Naive thymus-derived CD4-positive, alpha-beta T cell (primary cell): ENCODE data around the gene ARL6IP1. TPM values are rescaled to one million over a fixed set of nuclear protein-coding genes. Genes with fewer than 3 reads are reported as not detected.
"Not testable (repeated sequence)": the region's sequence is repeated elsewhere in the genome, so short reads cannot be mapped to it uniquely, and the experiment has no call there.

Experiments
- ATAC-seq: fragments of 150-1000 bp; cut with Tn5 transposase; 2 replicates; pipeline ENCODE4 v1.10.0; 2021; ENCODE audit warnings: mild to moderate bottlenecking, moderate library complexity
- CTCF ChIA-PET: fragments of 350-600 bp; sonication (Branson Sonifier 250); formaldehyde crosslinking; loops from one replicate; lab custom pipeline; 2021; ENCODE audit warnings: antibody characterized with exemption; lab: Charles Lee
- POLR2A ChIA-PET: fragments of 350-600 bp; sonication (Branson Sonifier 250); formaldehyde crosslinking; loops from one replicate; lab custom pipeline; 2021; ENCODE audit warnings: antibody characterized with exemption, inconsistent platforms; lab: Charles Lee
- DNase-seq, 9 donors: peaks; one replicate each; pipeline versions ENCODE4 v3.0.0 to v3.0.0-alpha.2; 2020 to 2022; ENCODE audit warnings: mixed read lengths in 1 of 9
- H3K27ac ChIP-seq: one replicate; pipeline ENCODE4 v1.7.0; 2013; ENCODE audit warnings: mild to moderate bottlenecking, low read depth, low read length, moderate library complexity
- H3K27me3 ChIP-seq, 2 donors: one replicate each; pipeline ENCODE4 v1.7.0; 2013; ENCODE audit warnings: low read length in 2 of 2, mild to moderate bottlenecking in 2 of 2, moderate library complexity in 2 of 2; ENCODE audit not compliant: control insufficient read depth in 2 of 2, insufficient read depth in 2 of 2
- H3K36me3 ChIP-seq, 3 experiments: 1 replicate in 2 of 3; 2 replicates in 1 of 3; pipeline ENCODE4 v1.7.0; 2013; ENCODE audit warnings: low read length in 3 of 3, mild to moderate bottlenecking in 3 of 3, moderate library complexity in 1 of 3; ENCODE audit not compliant: insufficient read depth in 3 of 3, control insufficient read depth in 2 of 3
- H3K4me1 ChIP-seq, 2 donors: one replicate each; pipeline ENCODE4 v1.7.0; 2013; ENCODE audit warnings: low read length in 2 of 2, mild to moderate bottlenecking in 2 of 2, moderate library complexity in 1 of 2; ENCODE audit not compliant: control insufficient read depth in 2 of 2, insufficient read depth in 2 of 2
- H3K4me3 ChIP-seq: 2 replicates; pipeline ENCODE4 v1.7.0; 2013; ENCODE audit warnings: mild to moderate bottlenecking, low read length
- H3K9me3 ChIP-seq, 3 experiments: 1 replicate in 2 of 3; 2 replicates in 1 of 3; pipeline ENCODE4 v1.7.0; 2013; ENCODE audit warnings: low read length in 3 of 3; ENCODE audit not compliant: control insufficient read depth in 2 of 3
- H3K27ac Mint-ChIP-seq, 9 donors: one replicate each; pipeline ENCODE4 v1.8.0; 2020 to 2022; ENCODE audit warnings: mixed read lengths in 9 of 9, mild to moderate bottlenecking in 8 of 9, moderate library complexity in 5 of 9, inconsistent platforms in 2 of 9
- H3K27me3 Mint-ChIP-seq, 5 donors: one replicate each; pipeline ENCODE4 v1.8.0; 2021 to 2022; ENCODE audit warnings: mixed read lengths in 5 of 5, mild to moderate bottlenecking in 1 of 5
- H3K36me3 Mint-ChIP-seq, 5 donors: one replicate each; pipeline ENCODE4 v1.8.0; 2020 to 2022; ENCODE audit warnings: mixed read lengths in 5 of 5, mild to moderate bottlenecking in 3 of 5, inconsistent platforms in 1 of 5
- H3K4me1 Mint-ChIP-seq, 7 donors: one replicate each; pipeline ENCODE4 v1.8.0; 2020 to 2022; ENCODE audit warnings: mixed read lengths in 7 of 7, mild to moderate bottlenecking in 3 of 7, inconsistent platforms in 1 of 7
- H3K4me3 Mint-ChIP-seq, 10 donors: one replicate each; pipeline ENCODE4 v1.8.0; 2020 to 2022; ENCODE audit warnings: mild to moderate bottlenecking in 10 of 10, mixed read lengths in 10 of 10, moderate library complexity in 6 of 10, inconsistent platforms in 2 of 10
- H3K9me3 Mint-ChIP-seq, 11 donors: one replicate each; pipeline ENCODE4 v1.8.0; 2020 to 2022; ENCODE audit warnings: mixed read lengths in 11 of 11, mild to moderate bottlenecking in 4 of 11, inconsistent platforms in 1 of 11, moderate library complexity in 1 of 11
- intact Hi-C, 2 donors: fragments of 100-400 bp; cut with micrococcal nuclease; formaldehyde crosslinking; loops; one replicate each; pipeline ENCODE4 v1.15.1; 2023
- polyA plus RNA-seq, 2 donors: library from polyadenylated mRNA; unstranded; fragments of 300-500 nt; fragmentation: Illumina TruSeq; gene quantifications; one replicate each; pipeline ENCODE4 v1.2.3, GENCODE V29; 2021
- total RNA-seq, 6 experiments: library from RNA in 5 of 6; stranded (reverse) in 5 of 6; gene quantifications; 1 replicate in 5 of 6; 2 replicates in 1 of 6; pipeline ENCODE4 v1.2.3 and lab custom pipeline; 2021 to 2026

ARL6IP1 gene
- total and polyA plus RNA-seq, 7 experiments from 2014 or later, result 82.9 to 208 (median 102) TPM

DNA sequence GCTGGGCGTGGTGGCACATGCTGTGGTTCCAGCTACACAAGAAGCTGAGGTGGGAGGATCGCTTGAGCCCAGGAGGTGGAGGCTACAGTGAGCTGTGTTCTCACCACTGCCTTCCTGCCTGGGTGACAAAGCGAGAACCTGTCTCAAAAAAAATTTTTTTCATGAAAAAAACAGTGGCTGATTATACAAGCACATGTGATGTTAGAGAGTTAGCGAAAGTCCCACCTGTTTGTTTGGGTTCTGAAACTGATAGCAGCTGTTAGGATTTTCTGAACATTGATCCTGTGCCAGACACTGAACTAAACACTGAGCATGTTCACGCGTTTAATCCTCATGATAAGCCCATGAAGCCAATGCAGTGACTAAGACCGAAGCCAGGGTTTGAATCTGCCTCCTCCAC is 34.1 kb downstream of the ARL6IP1 start:
- CTCF ChIA-PET, result interaction anchor here (0.7 kb wide), 1 partner anchor 1599 kb away, joined by 4 read pairs; no protein-coding TSS in a partner anchor
- peaks cover 0 to 13% (median 5%) of the 10 kb centered on the region in 11 donors for H3K9me3 Mint-ChIP-seq
- H3K9me3 ChIP-seq, intact Hi-C loops, H3K27me3 ChIP-seq, H3K4me3 ChIP-seq, H3K27me3 Mint-ChIP-seq, H3K27ac ChIP-seq, POLR2A ChIA-PET, H3K36me3 ChIP-seq, H3K4me1 ChIP-seq: not testable (repeated sequence)
- ATAC-seq (peak; percentile 85), DNase-seq (peak in 4 of 9 donors; percentile 13 to 38 (median 25))
- H3K4me3 Mint-ChIP-seq, result peak overlapping the region in 5 of 10 donors; percentile 8 to 57 (median 25)
- peaks cover 0 to 13% (median 4%) of the 10 kb centered on the region in 5 donors for H3K36me3 Mint-ChIP-seq
- peaks cover 6 to 24% (median 8%) of the 10 kb centered on the region in 7 donors for H3K4me1 Mint-ChIP-seq
- peak overlapping the region in 3 of 9 donors; percentile 31 to 74 (median 43) for H3K27ac Mint-ChIP-seq

DNA sequence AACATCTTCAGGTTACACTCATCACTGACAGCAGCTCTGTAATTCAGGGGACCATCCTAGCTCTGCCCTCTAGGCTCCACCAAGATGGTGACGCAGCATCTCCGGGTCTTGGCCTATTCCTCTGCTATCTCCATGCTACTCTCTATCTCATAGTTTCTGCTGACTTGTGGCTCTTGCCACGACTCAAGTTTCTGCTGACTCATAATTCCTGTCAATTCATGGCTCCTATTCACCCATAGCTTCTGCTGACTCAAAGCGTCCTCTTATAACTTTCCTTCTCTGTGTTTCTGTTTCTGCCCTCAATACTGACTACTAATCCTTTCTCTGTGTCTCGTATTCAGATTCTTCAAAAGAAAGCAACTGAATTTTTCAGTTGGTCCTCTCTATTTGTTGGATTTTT is 38.6 kb downstream of the ARL6IP1 start:
- H3K4me3 Mint-ChIP-seq, CTCF ChIA-PET, H3K27ac Mint-ChIP-seq, ATAC-seq, H3K27me3 Mint-ChIP-seq, DNase-seq, H3K27me3 ChIP-seq, POLR2A ChIA-PET, H3K4me3 ChIP-seq, H3K4me1 ChIP-seq, H3K9me3 Mint-ChIP-seq, intact Hi-C loops, H3K27ac ChIP-seq, H3K36me3 ChIP-seq, H3K36me3 Mint-ChIP-seq, H3K9me3 ChIP-seq: not testable (repeated sequence)
- peaks cover 0 to 27% (median 5%) of the 10 kb centered on the region in 7 donors for H3K4me1 Mint-ChIP-seq

DNA sequence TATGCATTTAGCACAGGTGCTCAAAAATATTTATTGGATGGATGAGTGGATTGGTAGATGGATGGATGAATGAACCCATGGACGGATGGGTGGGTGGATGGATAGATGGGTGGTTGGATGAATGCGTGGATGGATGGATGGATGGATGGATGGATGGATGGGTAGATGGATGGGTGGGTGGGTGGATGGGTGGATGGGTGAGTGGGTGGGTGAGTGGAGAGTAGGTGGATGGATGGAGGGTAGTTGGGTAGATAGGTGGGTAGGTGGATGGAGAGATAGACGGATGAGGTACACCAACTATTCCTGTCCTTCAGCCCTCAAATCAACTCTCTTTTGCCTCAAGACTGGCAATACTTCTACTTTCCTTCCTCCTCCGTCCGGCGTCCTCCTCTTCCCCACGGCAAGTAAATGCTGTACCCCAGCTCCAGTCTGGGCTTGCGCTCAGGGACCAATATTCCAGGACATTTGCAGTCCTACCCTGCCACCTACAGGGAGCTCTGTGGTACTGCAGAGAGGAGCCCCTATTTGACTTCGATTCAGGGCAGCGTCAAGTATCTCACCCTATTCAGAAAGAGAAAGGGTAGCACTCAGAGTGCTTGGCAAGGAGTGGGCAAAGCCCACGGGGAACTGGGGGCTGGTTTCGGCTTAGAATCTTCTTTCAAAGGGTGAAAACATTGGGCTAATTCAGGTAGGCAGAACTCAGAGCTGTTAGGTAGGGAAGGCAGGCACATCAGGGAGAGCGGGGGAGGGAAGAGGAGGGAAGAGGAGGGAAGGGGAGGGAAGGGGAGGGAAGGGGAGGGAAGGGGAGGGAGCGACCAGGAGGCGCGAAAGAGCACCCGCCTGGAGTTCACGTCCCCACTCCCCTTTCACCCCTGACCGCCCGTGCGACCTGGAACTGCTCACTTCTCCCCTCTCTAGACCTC is 41.5 kb downstream of the ARL6IP1 start:
- H3K27me3 ChIP-seq, H3K27me3 Mint-ChIP-seq, H3K36me3 Mint-ChIP-seq, H3K27ac ChIP-seq, H3K9me3 ChIP-seq, H3K36me3 ChIP-seq, H3K9me3 Mint-ChIP-seq, H3K4me1 ChIP-seq, POLR2A ChIA-PET, CTCF ChIA-PET, H3K4me3 ChIP-seq: not testable (repeated sequence)
- H3K4me3 Mint-ChIP-seq, result peak overlapping the region in 1 of 10 donors; percentile 51
- H3K4me1 Mint-ChIP-seq, result peaks cover 7 to 29% (median 13%) of the 10 kb centered on the region in 7 donors
- peak in 8 of 9 donors; percentile 22 to 69 (median 54) for DNase-seq
- peak overlapping the region in 2 of 9 donors; percentile 21 to 65 for H3K27ac Mint-ChIP-seq
- ATAC-seq, result peak; percentile 96
- intact Hi-C loops, result loop anchor here in 1 of 2 donors (5.0 kb wide), 1 partner anchor 838 kb away; no protein-coding TSS in a partner anchor

DNA sequence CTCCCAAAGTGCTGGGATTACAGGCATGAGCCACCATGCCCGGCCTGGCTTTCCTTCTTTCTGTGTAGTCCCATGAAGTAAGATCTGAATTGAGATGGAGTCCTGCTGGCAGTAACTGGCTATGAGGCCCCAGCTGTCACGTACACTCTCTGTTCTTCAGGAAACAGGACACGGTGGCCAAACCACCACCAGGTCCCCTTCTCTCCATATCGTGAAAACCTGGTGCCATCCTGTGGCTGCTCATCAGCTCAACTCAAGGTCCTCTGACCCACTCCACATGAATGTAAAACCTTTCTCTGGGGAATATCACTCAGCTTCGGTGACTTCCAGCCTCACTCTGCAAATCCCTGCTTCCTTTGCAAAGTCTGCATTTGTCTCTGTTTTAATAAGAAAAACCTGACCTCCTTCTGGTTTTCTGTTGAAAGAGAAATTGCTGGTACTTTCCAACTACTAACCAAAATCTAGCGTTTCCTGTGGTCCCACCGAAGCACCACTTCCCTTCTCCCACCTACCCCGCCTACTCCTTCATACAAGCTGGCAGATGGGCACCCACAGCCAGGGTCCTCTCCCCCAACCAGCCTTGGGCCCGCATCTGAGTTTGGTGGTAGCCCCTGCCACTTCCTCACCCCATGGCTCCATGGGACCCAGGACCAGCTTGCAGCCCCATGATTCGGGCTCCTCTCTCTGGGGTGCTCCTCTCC is 43.2 kb downstream of the ARL6IP1 start:
- POLR2A ChIA-PET, result interaction anchor here (0.7 kb wide), 1 partner anchor 203 kb away, joined by 3 read pairs; no protein-coding TSS in a partner anchor
- H3K9me3 ChIP-seq, H3K27me3 ChIP-seq, CTCF ChIA-PET, H3K27me3 Mint-ChIP-seq, H3K27ac ChIP-seq, H3K36me3 Mint-ChIP-seq, DNase-seq, H3K4me1 ChIP-seq, H3K4me3 ChIP-seq, H3K9me3 Mint-ChIP-seq, ATAC-seq, H3K36me3 ChIP-seq: not testable (repeated sequence)
- H3K4me3 Mint-ChIP-seq, result peak overlapping the region in 1 of 10 donors; percentile 47
- peaks cover 7 to 25% (median 13%) of the 10 kb centered on the region in 7 donors for H3K4me1 Mint-ChIP-seq
- intact Hi-C loops, result loop anchor here in 1 of 2 donors (5.0 kb wide), 1 partner anchor 836 kb away; no protein-coding TSS in a partner anchor
- H3K27ac Mint-ChIP-seq, result peak overlapping the region in 2 of 9 donors; percentile 69 to 76

DNA sequence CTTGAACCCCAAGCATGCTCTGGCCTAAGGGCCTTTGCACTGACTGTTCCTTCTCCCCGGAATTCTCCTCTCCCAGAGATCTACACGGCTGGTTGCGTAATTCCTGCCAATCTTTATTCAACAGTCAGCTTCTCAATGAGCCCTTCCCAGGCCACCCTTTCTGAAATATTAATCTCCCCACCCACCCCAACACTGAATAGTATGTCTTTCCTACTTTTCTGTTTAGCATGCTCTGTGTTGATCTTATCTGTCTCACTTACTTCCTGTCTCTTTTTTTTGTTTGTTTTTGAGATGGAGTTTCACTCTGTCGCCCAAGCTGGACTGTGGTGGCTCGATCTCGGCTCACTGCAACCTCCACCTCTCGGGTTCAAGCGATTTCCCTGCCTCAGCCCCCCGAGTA is 44.7 kb downstream of the ARL6IP1 start:
- CTCF ChIA-PET, POLR2A ChIA-PET, H3K27ac ChIP-seq, H3K4me3 ChIP-seq, H3K9me3 ChIP-seq, H3K9me3 Mint-ChIP-seq, H3K36me3 ChIP-seq, DNase-seq, H3K36me3 Mint-ChIP-seq, H3K27me3 ChIP-seq, ATAC-seq, H3K27me3 Mint-ChIP-seq, H3K4me1 ChIP-seq: not testable (repeated sequence)
- intact Hi-C loops, result loop anchor here in 1 of 2 donors (5.0 kb wide), 1 partner anchor 834 kb away; no protein-coding TSS in a partner anchor
- Mint-ChIP-seq H3K4me3 (peak overlapping the region in 8 of 10 donors; percentile 19 to 84 (median 54)), H3K27ac (peak overlapping the region in 5 of 9 donors; percentile 25 to 86 (median 65)), H3K4me1 (peaks cover 7 to 25% (median 13%) of the 10 kb centered on the region in 7 donors)

DNA sequence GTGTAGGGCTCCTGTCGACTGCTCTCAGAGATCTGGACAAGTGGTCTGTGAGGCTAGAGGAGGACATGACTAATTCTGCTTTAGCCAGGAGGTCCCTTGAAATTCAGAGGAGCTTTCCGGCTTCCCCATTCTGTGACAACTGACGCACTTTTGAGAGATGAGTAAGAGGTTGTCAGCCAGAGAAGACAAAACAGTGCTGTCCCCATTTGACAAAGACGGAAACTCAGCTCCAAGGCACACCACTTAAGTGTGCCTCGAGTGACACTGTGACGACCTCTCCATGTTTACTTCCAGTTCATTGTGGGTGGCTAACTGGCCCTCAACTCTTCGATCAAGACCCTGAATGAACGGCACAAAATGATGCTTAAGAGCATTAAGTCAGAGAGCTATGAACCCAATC is 58.5 kb downstream of the ARL6IP1 start:
- ATAC-seq, result not testable (repeated sequence)

More for the DNA sequence above, 58.5 kb downstream of the ARL6IP1 start:
- H3K36me3 Mint-ChIP-seq, DNase-seq, H3K36me3 ChIP-seq, H3K4me3 Mint-ChIP-seq, H3K4me1 ChIP-seq, POLR2A ChIA-PET, CTCF ChIA-PET, intact Hi-C loops, H3K27me3 Mint-ChIP-seq, H3K4me3 ChIP-seq, H3K9me3 ChIP-seq, H3K9me3 Mint-ChIP-seq, H3K27ac ChIP-seq, H3K27me3 ChIP-seq, H3K27ac Mint-ChIP-seq, H3K4me1 Mint-ChIP-seq: not testable (repeated sequence)
